ENCODE data around the gene SH3PXD2B. TPM values are rescaled to one million over a fixed set of nuclear protein-coding genes. Genes with fewer than 3 reads are reported as not detected.
"Not testable (repeated sequence)": the region's sequence is repeated elsewhere in the genome, so short reads cannot be mapped to it uniquely, and the experiment has no call there.

SH3PXD2B gene
- total and polyA plus RNA-seq, 2 donors (not counting 1 experiment from before 2014, with no cell fraction given), result not detected

DNA sequence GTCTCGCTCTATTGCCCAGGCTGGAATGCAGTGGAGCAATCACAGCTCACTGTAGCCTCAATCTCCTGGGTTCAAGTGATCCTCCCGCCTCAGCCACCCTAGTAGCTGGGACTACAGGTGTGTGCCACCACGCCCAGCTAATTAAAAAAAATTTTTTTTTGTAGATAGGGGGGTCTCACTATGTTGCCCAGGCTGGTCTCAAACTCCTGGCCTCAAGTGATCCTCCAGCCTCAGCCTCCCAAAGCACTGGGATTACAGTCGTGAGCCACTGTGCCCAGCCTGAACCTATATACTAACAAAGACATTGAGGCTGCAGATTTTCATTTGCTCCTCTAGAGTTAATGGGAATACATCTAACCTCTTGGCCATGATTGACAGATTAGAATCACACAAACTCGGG lies 105.6 kb downstream of the SH3PXD2B start:
- 73% methylated on average over 2 of the region's 5 CpGs for WGBS (ENCODE audit: insufficient coverage)
- H3K9me3 Mint-ChIP-seq (ENCODE audit: insufficient read depth); POLR2A ChIA-PET; H3K36me3 ChIP-seq (replicated peaks in 1 of 2; ENCODE audit: control extremely low read depth in 1 of 2, control insufficient read depth in 1 of 2, extremely low read depth in 1 of 2, insufficient read depth in 2 of 2, low read length in 1 of 2); H3K4me1 ChIP-seq (ENCODE audit: control insufficient read depth in 2 of 2, insufficient read depth in 2 of 2, low read length in 2 of 2); H3K9me3 ChIP-seq (ENCODE audit: control extremely low read depth in 1 of 3, control insufficient read depth in 2 of 3, insufficient read depth in 1 of 3, low read length in 2 of 3); H3K27me3 ChIP-seq (replicated peaks in 1 of 4; ENCODE audit: control extremely low read depth in 1 of 4, control insufficient read depth in 3 of 4, insufficient read depth in 4 of 4, low read length in 3 of 4); H3K27ac ChIP-seq (ENCODE audit: low read length in 2 of 2); intact Hi-C loops (cut with micrococcal nuclease); DNase-seq; H3K27ac Mint-ChIP-seq; H3K4me3 ChIP-seq (ENCODE audit: control extremely low read depth in 1 of 5, extremely low read depth in 1 of 5, insufficient read depth in 1 of 5, low read depth in 2 of 5, low read length in 4 of 5); H4K20me1 ChIP-seq (ENCODE audit: control insufficient read depth, insufficient read depth, low read length, poor library complexity, severe bottlenecking); H3K79me2 ChIP-seq (ENCODE audit: control insufficient read depth, insufficient read depth, low read length); ATAC-seq (ENCODE audit: low read depth); H3K4me1 Mint-ChIP-seq; H2AFZ ChIP-seq (ENCODE audit: insufficient read depth, low read depth, low read length, poor library complexity, severe bottlenecking); H3K9ac ChIP-seq (ENCODE audit: low read length); H3K4me2 ChIP-seq (replicated peaks; ENCODE audit: low read depth, low read length, poor library complexity, severe bottlenecking); H3K4me3 Mint-ChIP-seq; CTCF ChIA-PET: not testable (repeated sequence)
- peaks cover 12% of the 10 kb centered on the region for H3K27me3 Mint-ChIP-seq

DNA sequence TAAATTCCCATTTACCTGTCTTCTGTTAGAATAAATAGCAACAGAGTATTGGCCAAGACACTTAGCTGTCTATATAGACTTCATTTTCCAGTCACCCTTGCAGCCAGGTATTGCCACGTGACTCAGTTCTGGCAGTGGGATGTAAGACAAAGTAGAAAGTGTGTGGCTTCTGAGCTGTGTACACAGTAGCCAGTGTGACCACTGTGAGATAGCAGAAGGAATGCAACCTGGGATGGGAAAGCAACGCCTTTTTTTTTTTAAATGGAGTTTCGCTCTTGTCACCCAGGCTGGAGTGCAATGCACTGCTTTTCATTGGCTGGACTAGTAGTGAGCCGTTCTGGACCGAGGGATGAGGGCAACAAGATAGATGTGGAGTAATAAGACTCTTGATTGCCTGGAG lies 106.2 kb downstream of the SH3PXD2B start:
- peaks cover 12% of the 10 kb centered on the region for H3K27me3 Mint-ChIP-seq
- ChIA-PET POLR2A (no interaction called here), CTCF (no interaction called here)
- TF ChIP-seq, protein P1, sequence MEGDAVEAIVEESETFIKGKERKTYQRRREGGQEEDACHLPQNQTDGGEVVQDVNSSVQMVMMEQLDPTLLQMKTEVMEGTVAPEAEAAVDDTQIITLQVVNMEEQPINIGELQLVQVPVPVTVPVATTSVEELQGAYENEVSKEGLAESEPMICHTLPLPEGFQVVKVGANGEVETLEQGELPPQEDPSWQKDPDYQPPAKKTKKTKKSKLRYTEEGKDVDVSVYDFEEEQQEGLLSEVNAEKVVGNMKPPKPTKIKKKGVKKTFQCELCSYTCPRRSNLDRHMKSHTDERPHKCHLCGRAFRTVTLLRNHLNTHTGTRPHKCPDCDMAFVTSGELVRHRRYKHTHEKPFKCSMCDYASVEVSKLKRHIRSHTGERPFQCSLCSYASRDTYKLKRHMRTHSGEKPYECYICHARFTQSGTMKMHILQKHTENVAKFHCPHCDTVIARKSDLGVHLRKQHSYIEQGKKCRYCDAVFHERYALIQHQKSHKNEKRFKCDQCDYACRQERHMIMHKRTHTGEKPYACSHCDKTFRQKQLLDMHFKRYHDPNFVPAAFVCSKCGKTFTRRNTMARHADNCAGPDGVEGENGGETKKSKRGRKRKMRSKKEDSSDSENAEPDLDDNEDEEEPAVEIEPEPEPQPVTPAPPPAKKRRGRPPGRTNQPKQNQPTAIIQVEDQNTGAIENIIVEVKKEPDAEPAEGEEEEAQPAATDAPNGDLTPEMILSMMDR (IDR thresholded peaks at IDR 0.05), result no peak
- no peak for TF ChIP-seq EZH2 (IDR thresholded peaks at IDR 0.05; ENCODE audit: borderline replicate concordance, insufficient read depth, low read depth, low read length, poor library complexity, severe bottlenecking)
- H3K27ac Mint-ChIP-seq, result no peak overlapping the region
- DNase-seq (no peak), ATAC-seq (ENCODE audit: low read depth) (no peak)
- intact Hi-C loops (cut with micrococcal nuclease), result no loop called here
- H3K4me2 ChIP-seq (replicated peaks; ENCODE audit: low read depth, low read length, poor library complexity, severe bottlenecking), result no peak overlapping the region
- no peaks in the 10 kb centered on the region for H3K4me1 ChIP-seq (ENCODE audit: control insufficient read depth in 2 of 2, insufficient read depth in 2 of 2, low read length in 2 of 2)
- H2AFZ ChIP-seq (ENCODE audit: insufficient read depth, low read depth, low read length, poor library complexity, severe bottlenecking), result no peak overlapping the region
- WGBS (ENCODE audit: insufficient coverage), result 90% methylated on average over 2 of the region's 5 CpGs
- no peaks in the 10 kb centered on the region for H4K20me1 ChIP-seq (ENCODE audit: control insufficient read depth, insufficient read depth, low read length, poor library complexity, severe bottlenecking)
- no peaks in the 10 kb centered on the region for H3K4me1 Mint-ChIP-seq
- no peak overlapping the region for H3K4me3 ChIP-seq (ENCODE audit: control extremely low read depth in 1 of 5, extremely low read depth in 1 of 5, insufficient read depth in 1 of 5, low read depth in 2 of 5, low read length in 4 of 5)
- no peaks in the 10 kb centered on the region for H3K9me3 ChIP-seq (ENCODE audit: control extremely low read depth in 1 of 3, control insufficient read depth in 2 of 3, insufficient read depth in 1 of 3, low read length in 2 of 3)
- no peak overlapping the region for H3K9ac ChIP-seq (ENCODE audit: low read length)
- H3K36me3 ChIP-seq (replicated peaks in 1 of 2; ENCODE audit: control extremely low read depth in 1 of 2, control insufficient read depth in 1 of 2, extremely low read depth in 1 of 2, insufficient read depth in 2 of 2, low read length in 1 of 2), result no peaks in the 10 kb centered on the region
- no peak overlapping the region for H3K4me3 Mint-ChIP-seq
- H3K27me3 ChIP-seq (replicated peaks in 1 of 4; ENCODE audit: control extremely low read depth in 1 of 4, control insufficient read depth in 3 of 4, insufficient read depth in 4 of 4, low read length in 3 of 4), result no peaks in the 10 kb centered on the region
- H3K27ac ChIP-seq (ENCODE audit: low read length in 2 of 2), result no peak overlapping the region
- no peaks in the 10 kb centered on the region for H3K79me2 ChIP-seq (ENCODE audit: control insufficient read depth, insufficient read depth, low read length)
- no peaks in the 10 kb centered on the region for H3K9me3 Mint-ChIP-seq (ENCODE audit: insufficient read depth)

All from B cell (primary cell).